ENCODE data around the gene CDR2L.
A peak's percentile ranks its signal among the peaks of the same experiment; 100 is the strongest.

Gene CDR2L

DNA sequence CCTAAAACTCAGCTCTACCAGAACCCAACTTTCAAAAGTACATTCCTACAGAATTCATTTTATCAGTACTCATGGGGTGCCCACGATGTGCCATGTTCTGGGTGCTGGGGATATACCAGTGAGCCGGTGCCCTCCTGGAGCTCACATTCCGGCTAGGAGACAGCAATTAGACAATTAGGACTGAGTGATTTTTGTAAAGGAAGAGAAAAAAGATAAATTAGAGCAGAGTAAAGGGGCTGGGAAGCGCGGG is 24.6 kb downstream of the CDR2L start:
- TF ChIP-seq, protein P1, sequence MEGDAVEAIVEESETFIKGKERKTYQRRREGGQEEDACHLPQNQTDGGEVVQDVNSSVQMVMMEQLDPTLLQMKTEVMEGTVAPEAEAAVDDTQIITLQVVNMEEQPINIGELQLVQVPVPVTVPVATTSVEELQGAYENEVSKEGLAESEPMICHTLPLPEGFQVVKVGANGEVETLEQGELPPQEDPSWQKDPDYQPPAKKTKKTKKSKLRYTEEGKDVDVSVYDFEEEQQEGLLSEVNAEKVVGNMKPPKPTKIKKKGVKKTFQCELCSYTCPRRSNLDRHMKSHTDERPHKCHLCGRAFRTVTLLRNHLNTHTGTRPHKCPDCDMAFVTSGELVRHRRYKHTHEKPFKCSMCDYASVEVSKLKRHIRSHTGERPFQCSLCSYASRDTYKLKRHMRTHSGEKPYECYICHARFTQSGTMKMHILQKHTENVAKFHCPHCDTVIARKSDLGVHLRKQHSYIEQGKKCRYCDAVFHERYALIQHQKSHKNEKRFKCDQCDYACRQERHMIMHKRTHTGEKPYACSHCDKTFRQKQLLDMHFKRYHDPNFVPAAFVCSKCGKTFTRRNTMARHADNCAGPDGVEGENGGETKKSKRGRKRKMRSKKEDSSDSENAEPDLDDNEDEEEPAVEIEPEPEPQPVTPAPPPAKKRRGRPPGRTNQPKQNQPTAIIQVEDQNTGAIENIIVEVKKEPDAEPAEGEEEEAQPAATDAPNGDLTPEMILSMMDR (IDR thresholded peaks at IDR 0.05; ENCODE audit: low read depth, low read length, poor library complexity, severe bottlenecking) = no peak
- no peak for TF ChIP-seq EZH2phosphoT487 (IDR thresholded peaks at IDR 0.05; ENCODE audit: borderline replicate concordance, low read length)
- Histone ChIP-seq H3F3A (ENCODE audit: control insufficient read depth, insufficient read depth) (peaks cover 9% of the 10 kb centered on the region; the same call in 1 of the 2 replicates), H4K20me1 (ENCODE audit: control insufficient read depth, insufficient read depth, low read depth, low read length) (no peaks in the 10 kb centered on the region), H3K27me3 (ENCODE audit: control insufficient read depth, low read length) (no peaks in the 10 kb centered on the region), H3K4me3 (ENCODE audit: low read length) (peak overlapping the region; percentile 92), H3K9me3 (ENCODE audit: control insufficient read depth, insufficient read depth, low read length) (no peaks in the 10 kb centered on the region), H3K9me2 (replicated peaks; ENCODE audit: control insufficient read depth, low read length) (no peaks in the 10 kb centered on the region), H3K79me2 (ENCODE audit: control insufficient read depth, low read length) (peaks cover 37% of the 10 kb centered on the region), H3K27ac (ENCODE audit: low read depth, low read length) (no peak overlapping the region), H3K36me3 (ENCODE audit: control insufficient read depth, low read length) (peaks cover 17% of the 10 kb centered on the region), H3K4me1 (ENCODE audit: control insufficient read depth, low read length) (peaks cover 21% of the 10 kb centered on the region), H3K4me2 (ENCODE audit: low read length) (peak overlapping the region; percentile 92)

DNA sequence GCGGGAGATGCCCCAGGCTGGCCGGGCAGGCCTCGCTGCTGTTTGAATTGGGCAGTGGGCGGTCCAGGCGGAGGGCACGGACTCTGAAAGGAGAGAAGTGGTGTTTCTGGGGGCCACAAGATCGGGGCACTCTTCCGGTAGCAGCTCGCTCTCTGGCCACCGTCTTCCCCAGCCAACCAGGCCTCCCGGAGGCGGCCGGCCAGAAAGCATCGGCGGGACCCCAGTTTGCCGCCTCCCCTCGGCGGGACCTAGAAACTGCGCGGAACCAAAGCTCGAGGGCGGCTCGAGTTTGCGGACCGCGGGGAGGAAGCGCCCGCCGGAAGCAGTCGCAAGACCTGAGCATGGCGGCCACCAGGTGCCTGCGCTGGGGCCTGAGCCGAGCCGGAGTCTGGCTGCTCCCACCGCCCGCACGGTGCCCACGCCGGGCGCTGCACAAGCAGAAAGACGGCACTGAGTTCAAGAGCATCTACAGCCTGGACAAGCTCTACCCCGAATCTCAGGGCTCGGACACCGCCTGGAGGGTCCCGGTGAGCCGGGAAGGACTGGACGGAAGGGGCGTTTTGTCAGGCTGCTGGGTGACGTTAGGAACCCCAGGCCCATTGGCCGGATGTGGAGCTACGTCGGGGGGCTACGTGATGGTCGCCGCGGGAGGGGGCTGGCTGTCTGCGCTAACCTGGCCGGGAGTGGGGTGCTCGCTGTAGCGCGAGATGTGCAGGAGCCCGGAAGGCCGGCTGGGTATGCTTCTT is 25.1 kb downstream of the CDR2L start, which contains the start of gene MRPL58:
Gene MRPL58 (plus strand): TSS at position 325 of the 746 bp plus-strand sequence. CDS start 17 bp downstream, at position 342.
- Histone ChIP-seq H3K4me3 (ENCODE audit: low read length) (peak within 1 kb of the TSS; percentile 92), H3F3A (ENCODE audit: control insufficient read depth, insufficient read depth) (peaks cover 9% of the 10 kb centered on the region; the same call in 1 of the 2 replicates)

DNA sequence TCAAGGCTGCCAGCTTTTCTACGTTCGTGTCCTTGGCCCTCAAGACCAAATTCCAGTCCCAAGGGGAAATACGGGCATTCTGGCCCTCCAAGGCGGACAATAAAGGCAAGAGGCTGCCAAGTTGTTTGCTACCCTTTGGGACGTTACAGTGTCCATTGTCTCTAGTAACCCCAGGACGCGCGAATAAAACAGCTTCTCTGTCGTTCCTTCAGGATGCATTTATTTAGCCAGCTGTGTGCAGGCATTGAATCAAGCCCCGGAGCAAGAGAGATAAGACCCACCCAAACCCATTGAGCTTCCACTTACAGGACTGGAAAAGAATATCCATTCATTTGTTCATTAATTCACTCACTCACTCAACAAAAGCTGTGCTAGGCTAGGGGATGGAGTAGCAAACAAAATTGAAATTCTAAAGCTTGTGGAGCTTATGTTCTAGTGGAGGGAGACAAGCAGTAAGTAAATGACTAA is 25.7 kb downstream of the CDR2L start:
- Histone ChIP-seq H3F3A (ENCODE audit: control insufficient read depth, insufficient read depth) (peaks cover 9% of the 10 kb centered on the region; the same call in 1 of the 2 replicates), H3K9me2 (replicated peaks; ENCODE audit: control insufficient read depth, low read length) (no peaks in the 10 kb centered on the region), H4K20me1 (ENCODE audit: control insufficient read depth, insufficient read depth, low read depth, low read length) (no peaks in the 10 kb centered on the region), H3K4me2 (ENCODE audit: low read length) (peak overlapping the region; percentile 92), H3K9me3 (ENCODE audit: control insufficient read depth, insufficient read depth, low read length) (no peaks in the 10 kb centered on the region), H3K4me1 (ENCODE audit: control insufficient read depth, low read length) (peaks cover 21% of the 10 kb centered on the region), H3K79me2 (ENCODE audit: control insufficient read depth, low read length) (peaks cover 37% of the 10 kb centered on the region), H3K36me3 (ENCODE audit: control insufficient read depth, low read length) (peaks cover 17% of the 10 kb centered on the region), H3K27me3 (ENCODE audit: control insufficient read depth, low read length) (no peaks in the 10 kb centered on the region), H3K27ac (ENCODE audit: low read depth, low read length) (peak overlapping the region; percentile 38), H3K4me3 (ENCODE audit: low read length) (peak overlapping the region; percentile 92)
- no peak for TF ChIP-seq EZH2phosphoT487 (IDR thresholded peaks at IDR 0.05; ENCODE audit: borderline replicate concordance, low read length)
- TF ChIP-seq, protein P1 (IDR thresholded peaks at IDR 0.05; ENCODE audit: low read depth, low read length, poor library complexity, severe bottlenecking) = no peak

More for the DNA sequence above, 25.1 kb downstream of the CDR2L start, which contains the start of gene MRPL58:
- H4K20me1 ChIP-seq (ENCODE audit: control insufficient read depth, insufficient read depth, low read depth, low read length) = no peaks in the 10 kb centered on the region
- H3K9me2 ChIP-seq (replicated peaks; ENCODE audit: control insufficient read depth, low read length) = no peaks in the 10 kb centered on the region
- peak within 1 kb of the TSS; percentile 38 for H3K27ac ChIP-seq (ENCODE audit: low read depth, low read length)
- H3K9me3 ChIP-seq (ENCODE audit: control insufficient read depth, insufficient read depth, low read length) = no peaks in the 10 kb centered on the region
- H3K27me3 ChIP-seq (ENCODE audit: control insufficient read depth, low read length) = no peaks in the 10 kb centered on the region
- peaks cover 17% of the 10 kb centered on the region for H3K36me3 ChIP-seq (ENCODE audit: control insufficient read depth, low read length)
- peak within 1 kb of the TSS; percentile 92 for H3K4me2 ChIP-seq (ENCODE audit: low read length)
- TF ChIP-seq EZH2phosphoT487 (IDR thresholded peaks at IDR 0.05; ENCODE audit: borderline replicate concordance, low read length) = no peak
- TF ChIP-seq, protein P1 (IDR thresholded peaks at IDR 0.05; ENCODE audit: low read depth, low read length, poor library complexity, severe bottlenecking) = peak; percentile 49
- peaks cover 37% of the 10 kb centered on the region for H3K79me2 ChIP-seq (ENCODE audit: control insufficient read depth, low read length)
- H3K4me1 ChIP-seq (ENCODE audit: control insufficient read depth, low read length) = peaks cover 21% of the 10 kb centered on the region

Measured in DOHH2 (cell line).